ENCODE data around the gene ZNF860. TPM values are rescaled to one million over a fixed set of nuclear protein-coding genes. Genes with fewer than 3 reads are reported as not detected.
A peak's percentile ranks its signal among the peaks of the same experiment; 100 is the strongest.
"Not testable (repeated sequence)": the region's sequence is repeated elsewhere in the genome, so short reads cannot be mapped to it uniquely, and the experiment has no call there.

Gene ZNF860
- total and polyA plus RNA-seq, 3 experiments from 2014 or later, result 0.16 TPM; not detected in 2

DNA sequence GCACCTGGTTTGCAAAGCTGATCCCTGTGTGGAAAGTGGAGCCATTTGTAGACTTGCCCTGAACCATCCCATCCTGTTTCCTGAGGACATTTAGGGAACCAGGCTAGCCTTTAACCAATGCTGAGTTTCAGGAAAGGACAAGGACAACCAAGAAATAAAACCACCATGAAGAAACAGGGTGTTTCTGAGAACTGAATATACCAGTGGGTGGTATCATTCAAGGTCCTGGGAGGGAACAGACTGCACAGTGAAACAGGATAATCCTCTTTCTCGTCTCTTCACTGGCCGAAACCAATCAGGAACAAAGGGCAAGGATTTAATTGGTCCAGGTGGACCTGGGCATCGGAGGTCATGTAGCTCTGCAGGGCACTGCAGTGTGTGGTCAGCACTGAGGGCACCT lies 21.8 kb downstream of the ZNF860 start:
- Mint-ChIP-seq H3K36me3 (no peaks in the 10 kb centered on the region), H3K4me1 (no peaks in the 10 kb centered on the region), H3K27me3 (peaks cover 14 to 54% of the 10 kb centered on the region in 2 donors), H3K4me3 (no peak overlapping the region), H3K27ac (no peak overlapping the region), H3K9me3 (no peaks in the 10 kb centered on the region)
- Histone ChIP-seq H3K27me3 (ENCODE audit: insufficient read depth, low read length, poor library complexity, severe bottlenecking) (no peaks in the 10 kb centered on the region), H3K36me3 (ENCODE audit: insufficient read depth, low read length) (no peaks in the 10 kb centered on the region), H3K4me3 (ENCODE audit: low read length) (no peak overlapping the region), H3K9me3 (ENCODE audit: low read length) (no peaks in the 10 kb centered on the region), H3K4me1 (ENCODE audit: insufficient read depth, low read length) (no peaks in the 10 kb centered on the region), H3K27ac (ENCODE audit: low read depth, low read length) (no peak overlapping the region)
- ChIA-PET CTCF (no interaction called here), POLR2A (no interaction called here)
- no peak for DNase-seq

DNA sequence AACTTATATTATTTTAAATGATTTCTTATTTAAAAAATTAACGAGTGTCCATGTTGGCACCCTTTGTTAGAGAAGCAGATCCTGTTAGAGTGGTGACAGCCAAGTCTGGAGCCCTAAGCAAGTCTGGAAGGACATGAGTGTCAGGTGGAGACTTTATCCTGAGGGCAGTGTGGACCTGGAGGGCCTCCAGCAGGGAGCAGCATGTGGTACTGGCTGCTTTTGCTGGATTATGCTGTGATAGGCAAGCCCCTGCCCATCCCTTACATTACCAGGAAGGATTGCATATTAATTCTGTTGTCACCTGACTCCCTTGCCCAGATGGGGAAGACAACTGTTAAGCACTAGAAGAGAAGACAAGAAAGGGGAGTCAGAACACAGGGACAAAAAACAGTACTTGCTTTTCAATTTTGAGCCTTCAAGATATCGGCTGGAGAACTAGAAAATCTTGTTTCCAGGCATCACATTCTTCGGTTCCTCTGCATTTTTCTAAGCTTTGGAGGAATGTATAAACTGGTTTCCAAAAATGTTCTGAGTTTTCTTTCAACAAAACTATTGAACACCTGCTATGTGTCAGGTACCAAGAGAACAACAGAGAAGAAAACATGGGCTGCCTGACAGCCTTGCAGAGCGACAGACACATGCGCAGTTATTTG lies 22.7 kb downstream of the ZNF860 start:
- Histone ChIP-seq H3K27ac (ENCODE audit: low read depth, low read length) (no peak overlapping the region), H3K4me1 (ENCODE audit: insufficient read depth, low read length) (no peaks in the 10 kb centered on the region), H3K27me3 (ENCODE audit: insufficient read depth, low read length, poor library complexity, severe bottlenecking) (no peaks in the 10 kb centered on the region), H3K36me3 (ENCODE audit: insufficient read depth, low read length) (no peaks in the 10 kb centered on the region), H3K9me3 (ENCODE audit: low read length) (no peaks in the 10 kb centered on the region), H3K4me3 (ENCODE audit: low read length) (no peak overlapping the region)
- no peak for DNase-seq
- no peak overlapping the region for H3K27ac Mint-ChIP-seq
- H3K36me3 Mint-ChIP-seq, result no peaks in the 10 kb centered on the region
- H3K27me3 Mint-ChIP-seq, result peaks cover 17 to 56% of the 10 kb centered on the region in 2 donors
- CTCF ChIA-PET, result no interaction called here
- POLR2A ChIA-PET, result no interaction called here
- no peak overlapping the region for H3K4me3 Mint-ChIP-seq
- no peaks in the 10 kb centered on the region for H3K4me1 Mint-ChIP-seq
- H3K9me3 Mint-ChIP-seq, result no peaks in the 10 kb centered on the region

DNA sequence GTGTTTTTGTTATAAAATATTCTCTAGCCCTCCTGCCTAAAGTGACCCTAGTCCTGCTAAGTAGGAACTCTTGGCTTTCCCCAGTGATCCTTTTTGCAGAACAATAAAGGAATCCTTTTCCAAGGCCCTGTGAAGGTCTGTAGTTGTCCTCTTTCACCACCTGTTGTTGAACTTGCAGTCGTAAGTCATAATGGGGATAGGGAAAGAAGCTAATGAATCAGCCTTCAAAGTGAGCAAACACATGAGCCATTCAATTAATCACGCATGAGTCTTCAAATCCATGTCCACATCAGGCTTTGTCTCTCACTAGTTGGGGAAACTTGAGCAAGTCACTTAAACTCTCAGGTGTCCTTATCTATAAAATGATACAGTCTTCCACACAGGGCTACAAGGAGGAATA lies 27.6 kb downstream of the ZNF860 start:
- CTCF ChIA-PET, result interaction anchor here (0.8 kb wide), 1 partner anchor 10 kb away, joined by 6 read pairs; no protein-coding TSS in a partner anchor
- peaks cover 18 to 48% of the 10 kb centered on the region in 2 donors for H3K27me3 Mint-ChIP-seq
- no peaks in the 10 kb centered on the region for H3K4me1 Mint-ChIP-seq
- no peak overlapping the region for H3K4me3 ChIP-seq (ENCODE audit: low read length)
- no peaks in the 10 kb centered on the region for H3K9me3 Mint-ChIP-seq
- POLR2A ChIA-PET, result no interaction called here
- H3K36me3 Mint-ChIP-seq, result peaks cover 0 to 5% (median 0%) of the 10 kb centered on the region in 3 donors
- no peak for DNase-seq
- H3K9me3 ChIP-seq (ENCODE audit: low read length), result no peaks in the 10 kb centered on the region
- H3K27me3 ChIP-seq (ENCODE audit: insufficient read depth, low read length, poor library complexity, severe bottlenecking), result no peaks in the 10 kb centered on the region
- no peak overlapping the region for H3K27ac ChIP-seq (ENCODE audit: low read depth, low read length)
- no peak overlapping the region for H3K27ac Mint-ChIP-seq
- no peaks in the 10 kb centered on the region for H3K36me3 ChIP-seq (ENCODE audit: insufficient read depth, low read length)
- no peaks in the 10 kb centered on the region for H3K4me1 ChIP-seq (ENCODE audit: insufficient read depth, low read length)
- no peak overlapping the region for H3K4me3 Mint-ChIP-seq

DNA sequence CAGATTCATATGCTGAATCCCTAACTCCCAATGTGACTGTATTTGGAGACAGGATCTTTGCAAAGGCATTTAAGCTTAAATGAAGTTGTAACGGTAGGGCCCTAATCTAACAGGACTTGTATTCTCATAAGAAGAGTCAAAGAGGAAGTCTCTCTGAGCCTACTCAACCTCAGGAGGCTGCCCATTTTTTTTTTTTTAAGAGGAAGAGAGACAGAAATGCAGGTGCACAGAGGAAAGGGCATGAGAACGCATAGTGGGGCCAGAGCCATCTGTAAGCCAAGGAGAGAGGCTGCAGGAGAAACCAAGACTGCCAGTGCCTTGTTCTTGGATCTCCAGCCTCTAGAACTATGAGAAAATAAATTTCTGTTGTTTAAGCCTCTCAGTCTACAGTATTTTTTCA lies 28.4 kb downstream of the ZNF860 start:
- Histone ChIP-seq H3K9me3 (ENCODE audit: low read length) (no peaks in the 10 kb centered on the region), H3K4me1 (ENCODE audit: insufficient read depth, low read length) (no peaks in the 10 kb centered on the region), H3K27me3 (ENCODE audit: insufficient read depth, low read length, poor library complexity, severe bottlenecking) (no peaks in the 10 kb centered on the region), H3K4me3 (ENCODE audit: low read length) (no peak overlapping the region), H3K36me3 (ENCODE audit: insufficient read depth, low read length) (no peaks in the 10 kb centered on the region), H3K27ac (ENCODE audit: low read depth, low read length) (no peak overlapping the region)
- CTCF ChIA-PET, result interaction anchor here (0.8 kb wide), 1 partner anchor 9 kb away, joined by 6 read pairs; no protein-coding TSS in a partner anchor
- H3K36me3 Mint-ChIP-seq, result peaks cover 0 to 5% (median 0%) of the 10 kb centered on the region in 3 donors
- no peaks in the 10 kb centered on the region for H3K4me1 Mint-ChIP-seq
- no peak overlapping the region for H3K27ac Mint-ChIP-seq
- no peak overlapping the region for H3K4me3 Mint-ChIP-seq
- no peaks in the 10 kb centered on the region for H3K9me3 Mint-ChIP-seq
- peaks cover 18 to 41% of the 10 kb centered on the region in 2 donors for H3K27me3 Mint-ChIP-seq
- DNase-seq, result no peak
- POLR2A ChIA-PET, result no interaction called here

DNA sequence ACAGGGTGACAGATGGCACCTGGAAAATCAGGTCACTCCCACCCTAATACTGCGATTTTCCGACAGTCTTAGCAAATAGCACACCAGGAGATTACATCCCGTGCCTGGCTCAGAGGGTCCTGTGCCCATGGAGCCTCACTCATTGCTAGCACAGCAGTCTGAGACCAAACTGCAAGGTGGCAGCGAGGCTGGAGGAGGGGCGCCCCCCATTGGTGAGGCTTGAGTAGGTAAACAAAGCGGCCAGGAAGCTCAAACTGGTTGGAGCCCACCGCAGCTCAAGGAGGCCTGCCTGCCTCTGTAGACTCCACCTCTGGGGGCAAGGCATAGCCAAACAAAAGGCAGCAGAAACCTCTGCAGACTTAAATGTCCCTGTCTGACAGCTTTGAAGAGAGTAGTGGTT lies 29.1 kb downstream of the ZNF860 start:
- CTCF ChIA-PET; H3K36me3 Mint-ChIP-seq; H3K4me1 ChIP-seq (ENCODE audit: insufficient read depth, low read length); H3K4me1 Mint-ChIP-seq; H3K27ac Mint-ChIP-seq; H3K27me3 ChIP-seq (ENCODE audit: insufficient read depth, low read length, poor library complexity, severe bottlenecking); POLR2A ChIA-PET; H3K4me3 ChIP-seq (ENCODE audit: low read length); H3K9me3 ChIP-seq (ENCODE audit: low read length); DNase-seq; H3K9me3 Mint-ChIP-seq; H3K4me3 Mint-ChIP-seq; H3K27ac ChIP-seq (ENCODE audit: low read depth, low read length); H3K36me3 ChIP-seq (ENCODE audit: insufficient read depth, low read length): not testable (repeated sequence)
- H3K27me3 Mint-ChIP-seq, result peaks cover 18 to 35% of the 10 kb centered on the region in 2 donors

DNA sequence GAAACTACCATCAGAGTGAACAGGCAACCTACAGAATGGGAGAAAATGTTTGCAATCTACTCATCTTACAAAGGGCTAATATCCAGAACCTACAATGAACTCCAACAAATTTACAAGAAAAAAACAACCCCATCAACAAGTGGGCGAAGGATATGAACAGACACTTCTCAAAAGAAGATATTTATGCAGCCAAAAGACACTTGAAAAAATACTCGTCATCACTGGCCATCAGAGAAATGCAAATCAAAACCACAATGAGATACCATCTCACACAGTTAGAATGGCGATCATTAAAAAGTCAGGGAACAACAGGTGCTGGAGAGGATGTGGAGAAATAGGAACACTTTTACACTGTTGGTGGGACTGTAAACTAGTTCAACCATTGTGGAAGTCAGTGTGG lies 34.1 kb downstream of the ZNF860 start:
- H3K27ac ChIP-seq (ENCODE audit: low read depth, low read length); CTCF ChIA-PET; H3K36me3 ChIP-seq (ENCODE audit: insufficient read depth, low read length); H3K4me3 Mint-ChIP-seq; H3K27ac Mint-ChIP-seq; H3K4me3 ChIP-seq (ENCODE audit: low read length); H3K36me3 Mint-ChIP-seq; H3K9me3 ChIP-seq (ENCODE audit: low read length); H3K27me3 Mint-ChIP-seq; H3K4me1 ChIP-seq (ENCODE audit: insufficient read depth, low read length); H3K27me3 ChIP-seq (ENCODE audit: insufficient read depth, low read length, poor library complexity, severe bottlenecking); DNase-seq; H3K9me3 Mint-ChIP-seq; H3K4me1 Mint-ChIP-seq; POLR2A ChIA-PET: not testable (repeated sequence)

DNA sequence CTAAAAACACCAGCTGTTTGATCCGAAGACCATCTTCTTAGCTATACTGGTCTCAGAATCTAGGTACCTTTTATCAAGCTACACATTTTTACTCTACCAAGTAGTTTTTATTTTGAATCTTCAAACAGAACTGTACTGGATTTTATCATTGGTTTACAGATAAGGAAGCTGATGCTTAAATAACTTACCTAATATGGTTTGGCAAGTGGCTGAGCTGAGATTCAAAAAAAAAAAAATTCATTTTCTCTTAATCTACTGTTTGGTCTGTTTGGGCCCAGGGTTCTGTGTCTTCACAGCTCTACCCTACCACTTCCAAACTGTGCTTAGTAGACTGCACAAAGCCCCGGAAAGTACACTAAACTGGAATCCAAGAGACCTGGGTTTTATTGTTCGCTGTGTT lies 35.7 kb downstream of the ZNF860 start:
- Mint-ChIP-seq H3K27me3 (peaks cover 0 to 4% of the 10 kb centered on the region in 2 donors), H3K4me1 (no peaks in the 10 kb centered on the region), H3K4me3 (no peak overlapping the region), H3K36me3 (no peaks in the 10 kb centered on the region), H3K27ac (no peak overlapping the region), H3K9me3 (no peaks in the 10 kb centered on the region)
- no peak overlapping the region for H3K27ac ChIP-seq (ENCODE audit: low read depth, low read length)
- no peaks in the 10 kb centered on the region for H3K27me3 ChIP-seq (ENCODE audit: insufficient read depth, low read length, poor library complexity, severe bottlenecking)
- H3K9me3 ChIP-seq (ENCODE audit: low read length), result no peaks in the 10 kb centered on the region
- H3K36me3 ChIP-seq (ENCODE audit: insufficient read depth, low read length), result no peaks in the 10 kb centered on the region
- ChIA-PET CTCF (interaction anchor here (0.9 to 5.0 kb wide), 4 partner anchors 33 to 322 kb away, joined by 3 to 59 read pairs (median 10); no protein-coding TSS in a partner anchor), POLR2A (no interaction called here)
- H3K4me3 ChIP-seq (ENCODE audit: low read length), result no peak overlapping the region
- DNase-seq, result no peak
- H3K4me1 ChIP-seq (ENCODE audit: insufficient read depth, low read length), result no peaks in the 10 kb centered on the region

DNA sequence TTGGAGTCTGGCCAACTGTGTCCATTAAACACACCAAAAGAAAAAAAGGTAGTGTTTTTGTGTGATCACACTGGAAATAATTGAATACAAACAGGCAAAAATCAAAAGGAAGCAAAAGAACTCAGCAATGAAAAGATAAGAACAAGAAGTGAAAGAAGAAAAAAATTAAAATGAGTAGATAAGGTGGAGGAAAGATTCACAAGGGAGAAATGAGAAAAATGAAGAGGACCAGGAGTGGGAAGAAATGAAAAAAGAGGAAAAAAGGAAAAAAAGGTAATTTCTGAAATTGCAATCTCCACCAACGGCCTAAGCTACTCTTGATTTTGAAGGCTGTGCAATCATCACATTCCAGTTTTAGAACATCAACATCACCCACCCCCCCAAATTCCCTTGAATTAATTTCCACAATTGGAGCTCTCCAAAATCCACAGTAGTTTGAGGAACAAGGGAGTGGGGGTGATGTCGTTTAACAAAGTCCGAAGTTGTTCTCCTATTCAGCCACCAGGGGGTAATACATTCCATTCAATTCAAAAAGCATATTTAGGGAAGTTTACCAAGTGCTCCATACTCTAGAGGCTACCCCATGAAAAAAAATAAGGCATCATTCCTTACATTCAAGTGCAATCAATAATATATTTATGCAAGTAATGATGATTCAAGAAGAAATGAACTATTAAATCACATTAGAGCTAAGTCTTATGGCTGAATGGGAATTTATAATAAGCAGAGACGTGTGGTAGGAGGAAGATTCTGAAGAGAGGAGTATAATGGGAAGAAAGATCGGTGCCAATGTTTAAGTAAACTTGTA lies 37.4 kb downstream of the ZNF860 start:
- no peaks in the 10 kb centered on the region for H3K9me3 Mint-ChIP-seq
- CTCF ChIA-PET, result interaction anchor here (0.7 to 5.0 kb wide), 15 partner anchors 9 to 168 kb away, joined by 3 to 59 read pairs (median 4); no protein-coding TSS in a partner anchor
- no peaks in the 10 kb centered on the region for H3K36me3 Mint-ChIP-seq
- DNase-seq, result peak in 2 of 5 donors; percentile 22 to 36
- Histone ChIP-seq H3K27ac (ENCODE audit: low read depth, low read length) (no peak overlapping the region), H3K9me3 (ENCODE audit: low read length) (no peaks in the 10 kb centered on the region), H3K27me3 (ENCODE audit: insufficient read depth, low read length, poor library complexity, severe bottlenecking) (no peaks in the 10 kb centered on the region), H3K36me3 (ENCODE audit: insufficient read depth, low read length) (no peaks in the 10 kb centered on the region), H3K4me1 (ENCODE audit: insufficient read depth, low read length) (no peaks in the 10 kb centered on the region), H3K4me3 (ENCODE audit: low read length) (no peak overlapping the region)
- no peak overlapping the region for H3K4me3 Mint-ChIP-seq
- H3K27ac Mint-ChIP-seq, result no peak overlapping the region
- H3K27me3 Mint-ChIP-seq, result peaks cover 0 to 4% of the 10 kb centered on the region in 2 donors
- no peaks in the 10 kb centered on the region for H3K4me1 Mint-ChIP-seq
- POLR2A ChIA-PET, result no interaction called here

All from CD8-positive, alpha-beta memory T cell (primary cell).